Endodermal cell (in vitro differentiated cells): ENCODE results near the gene ZFAND5. TPM values are rescaled to one million over a fixed set of nuclear protein-coding genes. Genes with fewer than 3 reads are reported as not detected.

Experiments
- DNase-seq: peaks from one replicate; pipeline ENCODE4 v3.0.0-alpha.2; 2017
- H3K27ac ChIP-seq: 2 replicates; pipeline ENCODE4 v1.5.1; 2013; ENCODE audit warnings: mild to moderate bottlenecking, low read depth, low read length, moderate library complexity
- H3K27me3 ChIP-seq: 2 replicates; pipeline ENCODE4 v1.6.1; 2013; ENCODE audit warnings: mild to moderate bottlenecking, low read length, moderate library complexity; ENCODE audit not compliant: insufficient read depth, control insufficient read depth, poor library complexity, severe bottlenecking
- H3K36me3 ChIP-seq: 2 replicates; pipeline ENCODE4 v1.7.0; 2013; ENCODE audit warnings: mild to moderate bottlenecking, low read length, moderate library complexity; ENCODE audit not compliant: control insufficient read depth, insufficient read depth
- H3K4me1 ChIP-seq: one replicate; pipeline ENCODE4 v1.7.0; 2013; ENCODE audit warnings: low read length; ENCODE audit not compliant: control insufficient read depth, insufficient read depth
- H3K4me3 ChIP-seq: 2 replicates; pipeline ENCODE4 v1.5.1; 2013; ENCODE audit warnings: mild to moderate bottlenecking, low read length, moderate library complexity
- H3K9ac ChIP-seq: 2 replicates; pipeline ENCODE4 v1.6.1; 2013; ENCODE audit warnings: mild to moderate bottlenecking, low read length, moderate library complexity; ENCODE audit not compliant: poor library complexity, severe bottlenecking; ENCODE audit errors: extremely low read depth
- H3K9me3 ChIP-seq: 2 replicates; pipeline ENCODE4 v1.6.1; 2013; ENCODE audit warnings: mild to moderate bottlenecking, low read length, moderate library complexity; ENCODE audit not compliant: control insufficient read depth
- H3K27ac Mint-ChIP-seq: 2 replicates; pipeline ENCODE4 v1.8.0; 2020; ENCODE audit warnings: mixed read lengths
- H3K27me3 Mint-ChIP-seq: 2 replicates; pipeline ENCODE4 v1.8.0; 2021; ENCODE audit warnings: mild to moderate bottlenecking, mixed read lengths; ENCODE audit not compliant: insufficient read depth
- H3K36me3 Mint-ChIP-seq: 2 replicates; pipeline ENCODE4 v1.8.0; 2020; ENCODE audit warnings: low read depth, mixed read lengths
- H3K4me1 Mint-ChIP-seq: 2 replicates; pipeline ENCODE4 v1.8.0; 2020; ENCODE audit warnings: mixed read lengths
- H3K4me3 Mint-ChIP-seq: 2 replicates; pipeline ENCODE4 v1.8.0; 2020; ENCODE audit warnings: mild to moderate bottlenecking, moderate library complexity, mixed read lengths
- H3K9me3 Mint-ChIP-seq: 2 replicates; pipeline ENCODE4 v1.8.0; 2020; ENCODE audit warnings: mild to moderate bottlenecking, mixed read lengths
- CTCF ChIP-seq: fragments of 200-600 bp; sonication (generic); conservative IDR thresholded peaks from 2 replicates; pipeline ENCODE4 v1.5.0; 2021; ENCODE audit warnings: antibody characterized with exemption, mild to moderate bottlenecking
- WGBS, 2 experiments: methylation state at CpG; one replicate each; pipeline versions ENCODE4 v1.1.5 to v1.1.7; 2013; ENCODE audit warnings: missing lambda C conversion rate in 2 of 2, mixed read lengths in 1 of 2; ENCODE audit not compliant: insufficient coverage in 1 of 2, insufficient read length in 1 of 2; 5-methylcytosine and 5-hydroxymethylcytosine counted together
- total RNA-seq, 2 donors: library from RNA; stranded (reverse); fragmentation: NEBNext Ultra II Directional in 1 of 2; extraction: Animal tissue kit (Norgen Biotek cat#: 25700) in 1 of 2; gene quantifications; 2 replicates in 1 of 2; 3 replicates in 1 of 2; pipeline ENCODE4 v1.2.1, GENCODE V29; 2021

ZFAND5 gene
- total RNA-seq, 2 donors from 2014 or later: 121 to 137 TPM

- TF ChIP-seq CTCF: no peak
- WGBS, 2 experiments: 95 to 100% methylated on average over 3 of the region's 3 CpGs
- H3K27ac Mint-ChIP-seq: no peak overlapping the region
- H3K36me3 ChIP-seq: no peaks in the 10 kb centered on the region
- no peak overlapping the region for H3K4me3 ChIP-seq
- no peak for DNase-seq
- no peak overlapping the region for H3K9ac ChIP-seq
- no peaks in the 10 kb centered on the region for H3K27me3 Mint-ChIP-seq
- no peak overlapping the region for H3K27ac ChIP-seq
- H3K27me3 ChIP-seq: no peaks in the 10 kb centered on the region
- H3K36me3 Mint-ChIP-seq: no peaks in the 10 kb centered on the region
- no peak overlapping the region for H3K4me3 Mint-ChIP-seq
- H3K9me3 Mint-ChIP-seq: no peaks in the 10 kb centered on the region
- H3K9me3 ChIP-seq: no peaks in the 10 kb centered on the region
- no peaks in the 10 kb centered on the region for H3K4me1 Mint-ChIP-seq
- no peaks in the 10 kb centered on the region for H3K4me1 ChIP-seq
These were observed 59.3 kb downstream of the ZFAND5 start for GRCh38 chr9:72305707-72306106.

- peak; percentile 75 for DNase-seq
- WGBS, 2 experiments: 78 to 85% methylated on average over 4 to 8 of the region's 8 CpGs
These were observed 59.9 kb downstream of the ZFAND5 start for GRCh38 chr9:72305102-72305546.

GRCh38 chr9:72304538-72304937 lies 60.5 kb downstream of the ZFAND5 start:
- no peaks in the 10 kb centered on the region for H3K36me3 ChIP-seq
- no peak overlapping the region for H3K9ac ChIP-seq
- H3K36me3 Mint-ChIP-seq: no peaks in the 10 kb centered on the region
- no peak overlapping the region for H3K4me3 ChIP-seq
- WGBS, 2 experiments: 78 to 80% methylated on average over 1 of the region's 1 CpG
- TF ChIP-seq CTCF: no peak
- DNase-seq: no peak
- H3K4me1 ChIP-seq: peaks cover 2% of the 10 kb centered on the region
- peaks cover 2% of the 10 kb centered on the region for H3K27me3 Mint-ChIP-seq
- no peak overlapping the region for H3K4me3 Mint-ChIP-seq
- no peak overlapping the region for H3K27ac ChIP-seq
- H3K4me1 Mint-ChIP-seq: no peaks in the 10 kb centered on the region
- H3K9me3 Mint-ChIP-seq: no peaks in the 10 kb centered on the region
- no peaks in the 10 kb centered on the region for H3K9me3 ChIP-seq
- H3K27ac Mint-ChIP-seq: no peak overlapping the region
- no peaks in the 10 kb centered on the region for H3K27me3 ChIP-seq

More at GRCh38 chr9:72305102-72305546, 59.9 kb downstream of the ZFAND5 start:
- TF ChIP-seq CTCF: no peak
- H3K36me3 Mint-ChIP-seq: no peaks in the 10 kb centered on the region
- Histone ChIP-seq H3K9ac (no peak overlapping the region), H3K4me1 (peaks cover 2% of the 10 kb centered on the region), H3K27ac (no peak overlapping the region), H3K27me3 (no peaks in the 10 kb centered on the region), H3K4me3 (no peak overlapping the region), H3K9me3 (no peaks in the 10 kb centered on the region), H3K36me3 (no peaks in the 10 kb centered on the region)
- H3K9me3 Mint-ChIP-seq: no peaks in the 10 kb centered on the region
- no peak overlapping the region for H3K4me3 Mint-ChIP-seq
- no peaks in the 10 kb centered on the region for H3K4me1 Mint-ChIP-seq
- H3K27me3 Mint-ChIP-seq: no peaks in the 10 kb centered on the region
- H3K27ac Mint-ChIP-seq: no peak overlapping the region

Other genes with a start within 250 kb of the ZFAND5 start
- 1 to 10 TPM; 2.5 to 6.9 TPM for gene GDA, start 215.8 kb downstream of the ZFAND5 start, total RNA-seq
- gene TMC1, start 156.4 kb upstream of the ZFAND5 start, total RNA-seq: under 1 TPM in 1 of 2 donors, not detected in 1; 0.09 TPM